Esophagus muscularis mucosa (tissue), 3 donors: ENCODE measurements around the gene BCHE.

ENCODE experiments used
- CTCF ChIP-seq, 3 experiments: fragments of 200-600 bp in 2 of 3; fragments of 450-650 bp in 1 of 3; sonication (generic) in 2 of 3; IDR thresholded peaks; one replicate each; pipeline ENCODE4 v1.5.1; 2017 to 2019; ENCODE audit warnings: antibody characterized with exemption in 3 of 3, mild to moderate bottlenecking in 2 of 3, moderate library complexity in 1 of 3
- POLR2AphosphoS5 ChIP-seq, 2 donors: sonication (generic); formaldehyde crosslinking; IDR thresholded peaks; one replicate each; pipeline ENCODE4 v1.6.1; 2017; ENCODE audit warnings: antibody characterized with exemption in 2 of 2

GRCh38 chr3:165835431-165835830 lies 1.8 kb downstream of the BCHE start:
- TF ChIP-seq POLR2AphosphoS5 (IDR thresholded peaks at IDR 0.05) (no peak), CTCF (IDR thresholded peaks at IDR 0.05) (no peak)
